Thyroid gland (tissue), 4 donors: ENCODE data around the gene TBXAS1. TPM values are rescaled to one million over a fixed set of nuclear protein-coding genes. Genes with fewer than 3 reads are reported as not detected.

Source experiments
- DNase-seq, 2 donors: peaks; one replicate each; pipeline ENCODE4 v3.0.0-alpha.2; 2019
- H3K27ac ChIP-seq, 3 donors: fragments of 200-600 bp; sonication (generic); 1 replicate in 2 of 3; 2 replicates in 1 of 3; pipeline ENCODE4 v1.5.1; 2016 to 2019; ENCODE audit warnings: mild to moderate bottlenecking in 1 of 3, moderate library complexity in 1 of 3
- H3K27me3 ChIP-seq: fragments of 200-600 bp; sonication (generic); one replicate; pipeline ENCODE4 v1.5.1; 2019
- H3K36me3 ChIP-seq, 2 donors: fragments of 200-600 bp; sonication (generic); one replicate each; pipeline ENCODE4 v1.5.1; 2016 to 2019
- H3K4me1 ChIP-seq, 2 donors: fragments of 200-600 bp; sonication (generic); one replicate each; pipeline ENCODE4 v1.5.1; 2017 to 2019
- H3K4me3 ChIP-seq, 3 donors: fragments of 200-600 bp; sonication (generic); replicated peaks in 1 of 3; 1 replicate in 2 of 3; 2 replicates in 1 of 3; pipeline ENCODE4 v1.5.1; 2016; ENCODE audit warnings: mild to moderate bottlenecking in 1 of 3
- H3K9me3 ChIP-seq: fragments of 200-600 bp; sonication (generic); one replicate; pipeline ENCODE4 v1.5.1; 2017
- POLR2A ChIP-seq, 2 donors: fragments of 450-650 bp; IDR thresholded peaks; one replicate each; pipeline ENCODE4 v1.6.1; 2017; ENCODE audit warnings: antibody characterized with exemption in 2 of 2, mild to moderate bottlenecking in 2 of 2, moderate library complexity in 1 of 2
- WGBS, 2 donors: methylation state at CpG; one replicate each; pipeline ENCODE4 v1.1.5; 2017; 5-methylcytosine and 5-hydroxymethylcytosine counted together
- intact Hi-C: fragments of 100-400 bp; cut with DNase I; formaldehyde crosslinking; loops from one replicate; pipeline ENCODE4 v1.15.1; 2023
- total RNA-seq, 4 donors: library from RNA; depleted of rRNA; stranded (reverse); fragments of >200 nt; gene quantifications; one replicate each; pipeline ENCODE4 v1.2.3, GENCODE V29; 2016
- TF ChIP-seq, protein P1 (sequence below), 6 experiments: fragments of 200-600 bp in 3 of 6; fragments of 450-650 bp in 3 of 6; sonication (generic) in 3 of 6; IDR thresholded peaks; one replicate each; pipeline ENCODE4 v1.5.1; 2016 to 2019; ENCODE audit warnings: antibody characterized with exemption in 6 of 6, mild to moderate bottlenecking in 2 of 6, inconsistent platforms in 1 of 6, moderate library complexity in 1 of 6

The TBXAS1 gene
- total RNA-seq, 4 donors from 2014 or later = 5.1 to 13.2 (median 8.7) TPM

- Histone ChIP-seq H3K27me3 (no peaks in the 10 kb centered on the region), H3K4me3 (no peak overlapping the region), H3K36me3 (peaks cover 0 to 17% of the 10 kb centered on the region in 2 donors), H3K9me3 (no peaks in the 10 kb centered on the region), H3K27ac (no peak overlapping the region), H3K4me1 (no peaks in the 10 kb centered on the region)
- no peak for DNase-seq
- 74 to 83% methylated on average over 3 of the region's 3 CpGs for WGBS, 2 donors
- intact Hi-C loops = no loop called here
- TF ChIP-seq POLR2A (IDR thresholded peaks at IDR 0.05) = no peak
- TF ChIP-seq, protein P1, sequence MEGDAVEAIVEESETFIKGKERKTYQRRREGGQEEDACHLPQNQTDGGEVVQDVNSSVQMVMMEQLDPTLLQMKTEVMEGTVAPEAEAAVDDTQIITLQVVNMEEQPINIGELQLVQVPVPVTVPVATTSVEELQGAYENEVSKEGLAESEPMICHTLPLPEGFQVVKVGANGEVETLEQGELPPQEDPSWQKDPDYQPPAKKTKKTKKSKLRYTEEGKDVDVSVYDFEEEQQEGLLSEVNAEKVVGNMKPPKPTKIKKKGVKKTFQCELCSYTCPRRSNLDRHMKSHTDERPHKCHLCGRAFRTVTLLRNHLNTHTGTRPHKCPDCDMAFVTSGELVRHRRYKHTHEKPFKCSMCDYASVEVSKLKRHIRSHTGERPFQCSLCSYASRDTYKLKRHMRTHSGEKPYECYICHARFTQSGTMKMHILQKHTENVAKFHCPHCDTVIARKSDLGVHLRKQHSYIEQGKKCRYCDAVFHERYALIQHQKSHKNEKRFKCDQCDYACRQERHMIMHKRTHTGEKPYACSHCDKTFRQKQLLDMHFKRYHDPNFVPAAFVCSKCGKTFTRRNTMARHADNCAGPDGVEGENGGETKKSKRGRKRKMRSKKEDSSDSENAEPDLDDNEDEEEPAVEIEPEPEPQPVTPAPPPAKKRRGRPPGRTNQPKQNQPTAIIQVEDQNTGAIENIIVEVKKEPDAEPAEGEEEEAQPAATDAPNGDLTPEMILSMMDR (IDR thresholded peaks at IDR 0.05) = no peak
These were observed 190.5 kb downstream of the TBXAS1 start for GRCh38 chr7:140019606-140020005.

DNA sequence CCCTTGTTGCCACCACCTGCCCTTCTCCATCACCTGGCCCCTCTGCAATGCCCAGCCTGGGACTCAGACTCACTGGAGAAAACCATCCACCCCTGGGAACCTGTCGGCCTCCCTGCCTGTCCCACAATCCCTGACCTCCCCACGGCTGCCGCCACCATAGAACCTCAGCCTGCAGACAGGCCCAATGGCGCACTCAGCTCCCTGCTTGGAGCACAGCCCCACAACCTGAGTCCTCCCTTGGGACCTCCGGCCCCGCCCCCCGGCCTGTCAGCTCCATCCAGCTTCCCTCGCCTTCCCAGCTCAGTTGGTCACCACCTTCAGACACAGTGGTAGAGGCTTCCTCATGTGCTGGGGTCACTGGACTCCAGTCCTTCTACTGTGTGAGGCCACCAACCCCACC is 192.5 kb downstream of the TBXAS1 start:
- TF ChIP-seq, protein P1 (IDR thresholded peaks at IDR 0.05) = no peak
- TF ChIP-seq POLR2A (IDR thresholded peaks at IDR 0.05) = no peak
- no peak for DNase-seq
- Histone ChIP-seq H3K27me3 (no peaks in the 10 kb centered on the region), H3K9me3 (no peaks in the 10 kb centered on the region), H3K4me1 (no peaks in the 10 kb centered on the region), H3K4me3 (no peak overlapping the region), H3K27ac (no peak overlapping the region), H3K36me3 (peaks cover 5 to 34% of the 10 kb centered on the region in 2 donors)
- intact Hi-C loops = no loop called here
- WGBS, 2 donors = 97 to 100% methylated on average over 8 of the region's 8 CpGs

- no peak for TF ChIP-seq POLR2A (IDR thresholded peaks at IDR 0.05)
- TF ChIP-seq, protein P1 (IDR thresholded peaks at IDR 0.05) = no peak
- DNase-seq = no peak
- WGBS, 2 donors = 84 to 86% methylated on average over 7 of the region's 7 CpGs
- Histone ChIP-seq H3K4me1 (no peaks in the 10 kb centered on the region), H3K27me3 (no peaks in the 10 kb centered on the region), H3K27ac (no peak overlapping the region), H3K4me3 (no peak overlapping the region), H3K36me3 (peaks cover 14 to 42% of the 10 kb centered on the region in 2 donors), H3K9me3 (no peaks in the 10 kb centered on the region)
- intact Hi-C loops = no loop called here
These were observed 193.6 kb downstream of the TBXAS1 start for GRCh38 chr7:140022582-140023211.

GRCh38 chr7:140023728-140024127 is 194.7 kb downstream of the TBXAS1 start:
- no peaks in the 10 kb centered on the region for H3K4me1 ChIP-seq
- H3K27ac ChIP-seq = no peak overlapping the region
- no peaks in the 10 kb centered on the region for H3K9me3 ChIP-seq
- H3K36me3 ChIP-seq = peaks cover 17 to 43% of the 10 kb centered on the region in 2 donors
- no peaks in the 10 kb centered on the region for H3K27me3 ChIP-seq
- WGBS, 2 donors = 84 to 97% methylated on average over 5 to 6 of the region's 6 CpGs
- intact Hi-C loops = no loop called here
- H3K4me3 ChIP-seq = no peak overlapping the region
- DNase-seq = no peak
- TF ChIP-seq, protein P1 (IDR thresholded peaks at IDR 0.05) = no peak

- no peak for DNase-seq
- intact Hi-C loops = no loop called here
- TF ChIP-seq, protein P1 (IDR thresholded peaks at IDR 0.05) = no peak
- no peak for TF ChIP-seq POLR2A (IDR thresholded peaks at IDR 0.05)
- H3K27me3 ChIP-seq = no peaks in the 10 kb centered on the region
- peaks cover 17 to 43% of the 10 kb centered on the region in 2 donors for H3K36me3 ChIP-seq
- H3K4me1 ChIP-seq = no peaks in the 10 kb centered on the region
- H3K9me3 ChIP-seq = no peaks in the 10 kb centered on the region
- no peak overlapping the region for H3K4me3 ChIP-seq
- no peak overlapping the region for H3K27ac ChIP-seq
- 95 to 97% methylated on average over 18 of the region's 18 CpGs for WGBS, 2 donors
These were observed 195.5 kb downstream of the TBXAS1 start for GRCh38 chr7:140024585-140024984.
